HepG2 (cell line): ENCODE results near the gene EXOC1.

Experiments
- CTCF ChIP-seq: sonication (generic); formaldehyde crosslinking; IDR thresholded peaks from 2 replicates; pipeline ENCODE4 v1.5.0; 2020; ENCODE audit warnings: mild to moderate bottlenecking, missing genetic modification reagents, moderate library complexity
- EP300 ChIP-seq, 3 experiments: sonication (generic) in 1 of 3; formaldehyde crosslinking in 1 of 3; IDR thresholded peaks; 2 replicates each; pipeline versions ENCODE4 v1.5.1 to v1.6.1; 2011 to 2020; ENCODE audit warnings: low read depth in 2 of 3, low read length in 2 of 3, borderline replicate concordance in 1 of 3, improper control_type of control experiment in 1 of 3, mild to moderate bottlenecking in 1 of 3, missing genetic modification reagents in 1 of 3, moderate library complexity in 1 of 3
- KDM5A ChIP-seq: fragments of 200-600 bp; sonication (generic); IDR thresholded peaks from 2 replicates; pipeline ENCODE4 v1.7.0; 2018; ENCODE audit warnings: antibody characterized with exemption, mild to moderate bottlenecking, low read length, borderline replicate concordance
- KDM5B ChIP-seq: sonication (generic); formaldehyde crosslinking; IDR thresholded peaks from 2 replicates; pipeline ENCODE4 v1.4.0; 2020; ENCODE audit warnings: missing genetic modification reagents, mild to moderate bottlenecking, borderline replicate concordance
- NFE2 ChIP-seq: sonication (generic); formaldehyde crosslinking; IDR thresholded peaks from 2 replicates; pipeline ENCODE4 v1.4.0; 2020; ENCODE audit warnings: missing genetic modification reagents
- RFX3 ChIP-seq: IDR thresholded peaks from 2 replicates; pipeline ENCODE4 v1.6.1; 2016; ENCODE audit warnings: missing biosample characterization, missing genetic modification reagents
- SAFB2 ChIP-seq: sonication (generic); formaldehyde crosslinking; IDR thresholded peaks from 2 replicates; pipeline ENCODE4 v1.5.1; 2020; ENCODE audit warnings: missing genetic modification reagents, low read depth, mild to moderate bottlenecking, borderline replicate concordance
- SMARCC2 ChIP-seq: fragments of 450-650 bp; IDR thresholded peaks from 2 replicates; pipeline ENCODE4 v1.6.1; 2017; ENCODE audit warnings: antibody characterized with exemption, mild to moderate bottlenecking
- SNAPC5 ChIP-seq: sonication (generic); formaldehyde crosslinking; IDR thresholded peaks from 2 replicates; pipeline ENCODE4 v1.8.1; 2023; ENCODE audit warnings: mild to moderate bottlenecking, missing genetic modification reagents, borderline replicate concordance
- ZNF207 ChIP-seq: fragments of 450-650 bp; IDR thresholded peaks from 2 replicates; pipeline ENCODE4 v1.6.1; 2016; ENCODE audit warnings: antibody characterized with exemption, borderline replicate concordance
- ZNF501 ChIP-seq: sonication (generic); formaldehyde crosslinking; IDR thresholded peaks from 2 replicates; pipeline ENCODE4 v1.5.1; 2020; ENCODE audit warnings: mild to moderate bottlenecking, moderate library complexity, missing genetic modification reagents

- TF ChIP-seq RFX3 (CRISPR knock-in tag) (no peak), SNAPC5 (CRISPR knock-in tag) (no peak), ZNF501 (CRISPR knock-in tag) (no peak), SMARCC2 (no peak), EP300 (IDR thresholded peaks at IDR 0.05; ENCODE audit: low read depth in 2 of 2, low read length in 2 of 2) (no peak), EP300 (CRISPR knock-in tag; IDR thresholded peaks at IDR 0.05; ENCODE audit: borderline replicate concordance) (no peak), NFE2 (CRISPR knock-in tag) (no peak), KDM5A (no peak), SAFB2 (CRISPR knock-in tag) (no peak), KDM5B (CRISPR knock-in tag) (no peak), CTCF (CRISPR knock-in tag) (no peak), ZNF207 (no peak)
Measured at GRCh38 chr4:55903577-55903976, 50.1 kb downstream of the EXOC1 start.
